HL-60 (cell line): ENCODE measurements around the gene NF1.

Experiments
- GABPA ChIP-seq: IDR thresholded peaks from 2 replicates; pipeline ENCODE4 v1.6.1; 2012; ENCODE audit warnings: low read depth
- POLR2AphosphoS5 ChIP-seq: IDR thresholded peaks from 2 replicates; pipeline ENCODE4 v1.6.1; 2012; ENCODE audit warnings: low read depth
- TF ChIP-seq, protein P1 (sequence below): IDR thresholded peaks from one replicate; pipeline ENCODE4 v1.5.1; 2011; ENCODE audit warnings: low read length, control low read depth, inconsistent platforms; ENCODE audit not compliant: insufficient read depth
- TF ChIP-seq, protein P2 (sequence below): IDR thresholded peaks from 2 replicates; pipeline ENCODE4 v1.6.1; 2012; ENCODE audit warnings: low read depth; ENCODE audit not compliant: insufficient replicate concordance

GRCh38 chr17:31148205-31148604 is 53.4 kb downstream of the NF1 start:
- TF ChIP-seq, protein P1, sequence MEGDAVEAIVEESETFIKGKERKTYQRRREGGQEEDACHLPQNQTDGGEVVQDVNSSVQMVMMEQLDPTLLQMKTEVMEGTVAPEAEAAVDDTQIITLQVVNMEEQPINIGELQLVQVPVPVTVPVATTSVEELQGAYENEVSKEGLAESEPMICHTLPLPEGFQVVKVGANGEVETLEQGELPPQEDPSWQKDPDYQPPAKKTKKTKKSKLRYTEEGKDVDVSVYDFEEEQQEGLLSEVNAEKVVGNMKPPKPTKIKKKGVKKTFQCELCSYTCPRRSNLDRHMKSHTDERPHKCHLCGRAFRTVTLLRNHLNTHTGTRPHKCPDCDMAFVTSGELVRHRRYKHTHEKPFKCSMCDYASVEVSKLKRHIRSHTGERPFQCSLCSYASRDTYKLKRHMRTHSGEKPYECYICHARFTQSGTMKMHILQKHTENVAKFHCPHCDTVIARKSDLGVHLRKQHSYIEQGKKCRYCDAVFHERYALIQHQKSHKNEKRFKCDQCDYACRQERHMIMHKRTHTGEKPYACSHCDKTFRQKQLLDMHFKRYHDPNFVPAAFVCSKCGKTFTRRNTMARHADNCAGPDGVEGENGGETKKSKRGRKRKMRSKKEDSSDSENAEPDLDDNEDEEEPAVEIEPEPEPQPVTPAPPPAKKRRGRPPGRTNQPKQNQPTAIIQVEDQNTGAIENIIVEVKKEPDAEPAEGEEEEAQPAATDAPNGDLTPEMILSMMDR = no peak
- TF ChIP-seq, protein P2, sequence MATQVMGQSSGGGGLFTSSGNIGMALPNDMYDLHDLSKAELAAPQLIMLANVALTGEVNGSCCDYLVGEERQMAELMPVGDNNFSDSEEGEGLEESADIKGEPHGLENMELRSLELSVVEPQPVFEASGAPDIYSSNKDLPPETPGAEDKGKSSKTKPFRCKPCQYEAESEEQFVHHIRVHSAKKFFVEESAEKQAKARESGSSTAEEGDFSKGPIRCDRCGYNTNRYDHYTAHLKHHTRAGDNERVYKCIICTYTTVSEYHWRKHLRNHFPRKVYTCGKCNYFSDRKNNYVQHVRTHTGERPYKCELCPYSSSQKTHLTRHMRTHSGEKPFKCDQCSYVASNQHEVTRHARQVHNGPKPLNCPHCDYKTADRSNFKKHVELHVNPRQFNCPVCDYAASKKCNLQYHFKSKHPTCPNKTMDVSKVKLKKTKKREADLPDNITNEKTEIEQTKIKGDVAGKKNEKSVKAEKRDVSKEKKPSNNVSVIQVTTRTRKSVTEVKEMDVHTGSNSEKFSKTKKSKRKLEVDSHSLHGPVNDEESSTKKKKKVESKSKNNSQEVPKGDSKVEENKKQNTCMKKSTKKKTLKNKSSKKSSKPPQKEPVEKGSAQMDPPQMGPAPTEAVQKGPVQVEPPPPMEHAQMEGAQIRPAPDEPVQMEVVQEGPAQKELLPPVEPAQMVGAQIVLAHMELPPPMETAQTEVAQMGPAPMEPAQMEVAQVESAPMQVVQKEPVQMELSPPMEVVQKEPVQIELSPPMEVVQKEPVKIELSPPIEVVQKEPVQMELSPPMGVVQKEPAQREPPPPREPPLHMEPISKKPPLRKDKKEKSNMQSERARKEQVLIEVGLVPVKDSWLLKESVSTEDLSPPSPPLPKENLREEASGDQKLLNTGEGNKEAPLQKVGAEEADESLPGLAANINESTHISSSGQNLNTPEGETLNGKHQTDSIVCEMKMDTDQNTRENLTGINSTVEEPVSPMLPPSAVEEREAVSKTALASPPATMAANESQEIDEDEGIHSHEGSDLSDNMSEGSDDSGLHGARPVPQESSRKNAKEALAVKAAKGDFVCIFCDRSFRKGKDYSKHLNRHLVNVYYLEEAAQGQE = no peak
- TF ChIP-seq POLR2AphosphoS5 (no peak), GABPA (no peak)
